Stimulated activated CD4-positive, alpha-beta T cell treated with anti-CD3 and anti-CD28 coated beads, TNF-alpha, amount 100 ng/mL, for 1 hour (primary cell): ENCODE data around the gene TMEM14A.

ENCODE experiments used
- DNase-seq, 3 donors: peaks; one replicate each; pipeline ENCODE4 v3.0.0-alpha.2; 2020; ENCODE audit warnings: low read depth in 3 of 3, low spot score in 1 of 3

The TMEM14A gene, protein sequence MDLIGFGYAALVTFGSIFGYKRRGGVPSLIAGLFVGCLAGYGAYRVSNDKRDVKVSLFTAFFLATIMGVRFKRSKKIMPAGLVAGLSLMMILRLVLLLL

GRCh38 chr6:52670502-52671409 lies at the start of gene TMEM14A:
Gene TMEM14A, plus strand, starts transcription at chr6:52671113. Its CDS starts 5,990 bp downstream, at chr6:52677103.
- DNase-seq: peak; percentile 82 to 86 (median 83)

DNA sequence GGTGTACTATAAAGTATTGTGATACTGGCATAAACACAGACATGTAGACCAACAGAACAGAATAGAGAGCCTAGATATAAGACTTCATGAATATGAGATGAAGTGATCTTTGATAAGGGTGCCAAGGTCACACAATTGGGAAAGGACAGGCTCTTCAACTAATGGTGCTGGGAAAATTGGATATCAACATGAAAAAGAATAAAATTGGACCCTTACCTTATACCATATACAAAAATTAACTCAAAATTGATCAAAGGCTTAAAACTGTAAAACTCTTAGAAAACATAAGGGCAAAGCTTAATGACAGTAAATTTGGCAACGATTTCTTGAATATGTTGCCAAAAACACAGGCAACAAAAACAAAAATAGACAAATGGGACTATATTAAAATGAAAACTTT lies 49.3 kb upstream of the TMEM14A start:
- no peak for DNase-seq

DNA sequence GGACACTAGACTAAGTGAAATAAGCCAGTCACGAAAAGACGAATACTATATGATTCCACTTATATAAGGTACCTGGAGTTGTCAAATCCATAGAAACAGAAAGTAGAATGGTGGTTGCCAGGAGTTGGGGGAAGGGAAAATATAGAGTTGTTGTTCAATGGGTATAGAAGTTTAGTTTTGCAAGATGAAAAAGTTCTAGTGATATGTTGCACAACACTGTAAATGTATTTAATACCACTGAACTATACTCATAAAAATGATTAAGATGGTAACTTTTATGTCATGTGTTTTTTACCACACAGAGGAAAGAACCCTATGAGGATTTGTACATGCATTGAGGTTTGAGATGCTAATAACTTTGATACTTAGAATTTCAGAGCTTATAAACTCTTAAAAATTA lies 48.1 kb upstream of the TMEM14A start:
- DNase-seq: no peak

- no peak for DNase-seq
Observed at GRCh38 chr6:52632011-52632410, 38.9 kb upstream of the TMEM14A start.

GRCh38 chr6:52634211-52634610 lies 36.7 kb upstream of the TMEM14A start:
- DNase-seq: no peak

GRCh38 chr6:52635049-52635577 lies 35.8 kb upstream of the TMEM14A start:
- DNase-seq: no peak

GRCh38 chr6:52636830-52637229 lies 34.1 kb upstream of the TMEM14A start:
- no peak for DNase-seq

GRCh38 chr6:52639493-52639892 lies 31.4 kb upstream of the TMEM14A start:
- no peak for DNase-seq

GRCh38 chr6:52640170-52640569 lies 30.7 kb upstream of the TMEM14A start:
- DNase-seq: no peak

- DNase-seq: no peak
Observed at GRCh38 chr6:52640916-52641315, 30.0 kb upstream of the TMEM14A start.

- DNase-seq: no peak
Observed at GRCh38 chr6:52641388-52641787, 29.5 kb upstream of the TMEM14A start.

DNA sequence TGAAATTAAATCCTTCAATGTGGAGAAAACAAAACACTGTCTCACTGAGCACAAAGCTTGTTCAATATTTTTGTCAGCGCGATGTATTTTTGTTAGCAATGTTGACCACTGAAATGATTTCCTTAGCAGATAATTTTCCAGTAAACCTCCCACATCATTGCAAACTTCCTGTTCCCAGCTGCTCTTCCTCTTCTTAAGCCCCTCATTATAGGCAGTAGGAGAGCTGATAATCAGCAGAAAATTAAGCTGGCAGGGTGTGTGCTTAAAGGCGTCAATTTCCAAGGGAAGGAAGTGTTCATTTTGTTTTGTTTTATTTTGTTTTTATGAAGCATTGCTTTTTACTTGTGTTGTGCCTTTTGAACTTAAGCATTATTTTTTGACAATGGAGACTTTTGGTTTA lies 29.1 kb upstream of the TMEM14A start:
- no peak for DNase-seq

GRCh38 chr6:52642368-52642767 lies 28.5 kb upstream of the TMEM14A start:
- no peak for DNase-seq

GRCh38 chr6:52643158-52643557 lies 27.8 kb upstream of the TMEM14A start:
- no peak for DNase-seq

DNA sequence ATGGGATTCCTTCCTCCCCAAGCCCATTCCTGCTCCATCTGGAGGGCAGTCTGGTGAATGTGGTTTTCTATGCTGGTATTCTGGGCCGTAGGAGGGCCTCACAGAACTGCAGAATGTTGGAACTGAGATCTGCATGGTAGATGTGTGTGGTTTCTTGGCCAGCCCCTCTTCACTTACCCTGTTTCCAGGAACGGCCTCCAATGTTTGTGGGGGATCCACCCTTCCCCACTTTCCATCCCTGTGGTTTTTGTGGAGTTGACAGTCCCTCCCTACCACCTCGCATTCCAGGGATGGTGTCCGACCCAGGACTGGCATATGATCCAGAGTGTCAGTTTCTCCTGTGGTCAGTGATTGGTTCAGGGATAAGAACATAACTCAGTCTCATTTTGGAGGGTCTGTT lies 26.7 kb upstream of the TMEM14A start:
- DNase-seq: no peak

- DNase-seq: no peak
Observed at GRCh38 chr6:52645976-52646375, 24.9 kb upstream of the TMEM14A start.

GRCh38 chr6:52647199-52647598 lies 23.7 kb upstream of the TMEM14A start:
- DNase-seq: no peak

- no peak for DNase-seq
Observed at GRCh38 chr6:52649536-52650160, 21.3 kb upstream of the TMEM14A start.

GRCh38 chr6:52650941-52651340 lies 20.0 kb upstream of the TMEM14A start:
- DNase-seq: no peak

GRCh38 chr6:52653151-52653550 lies 17.8 kb upstream of the TMEM14A start:
- no peak for DNase-seq

GRCh38 chr6:52654007-52654406 lies 16.9 kb upstream of the TMEM14A start:
- no peak for DNase-seq

GRCh38 chr6:52654592-52654991 lies 16.3 kb upstream of the TMEM14A start:
- no peak for DNase-seq
